Stimulated activated CD8-positive, alpha-beta memory T cell treated with anti-CD3 and anti-CD28 coated beads, Interleukin-4, amount 100 ng/mL, for 48 hours (primary cell): ENCODE measurements around the gene GRIK3.

Experiments used
- DNase-seq: peaks from one replicate; pipeline ENCODE4 v3.0.0-alpha.2; 2020

Gene GRIK3

DNA sequence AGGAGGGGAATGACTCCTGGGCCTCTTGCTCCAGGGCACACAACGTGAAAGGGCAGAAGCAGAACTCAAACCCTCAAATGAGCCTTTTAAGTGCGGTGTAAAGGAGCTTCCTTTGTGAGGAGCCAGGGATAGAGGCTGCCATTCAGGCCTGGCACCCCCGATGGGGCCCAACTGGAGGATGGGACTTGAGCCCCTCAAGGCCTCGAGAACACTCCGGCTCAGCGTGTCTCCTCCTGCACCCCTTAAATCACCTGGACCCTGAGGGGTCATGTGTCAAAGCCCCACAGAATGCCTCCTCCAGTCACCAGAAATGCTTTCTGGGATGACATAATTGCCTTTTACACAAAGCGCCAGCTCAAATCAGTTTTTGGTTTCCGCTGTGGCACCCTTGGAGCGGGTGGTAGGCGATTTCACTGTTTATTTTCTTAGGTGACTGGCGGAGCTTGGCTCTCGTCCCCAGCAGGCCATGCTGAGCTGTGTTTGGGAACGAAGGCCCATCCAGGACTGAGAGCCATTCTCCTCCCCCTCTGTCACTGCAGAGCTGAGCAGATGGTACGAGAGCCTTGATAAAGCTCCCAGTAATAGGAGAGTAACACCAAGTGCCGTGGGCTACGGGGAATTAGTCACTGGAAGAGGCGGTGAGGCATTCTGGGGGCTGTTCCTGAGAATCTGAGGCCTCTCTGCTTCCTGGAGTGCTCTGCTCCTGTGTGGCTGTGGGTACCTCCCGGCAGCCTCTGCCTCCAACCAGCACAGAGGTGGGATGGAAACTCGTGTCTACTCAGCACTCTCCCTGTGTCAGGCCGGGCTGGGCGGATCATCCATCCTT, 163.0 kb downstream of the GRIK3 start:
- no peak for DNase-seq

DNA sequence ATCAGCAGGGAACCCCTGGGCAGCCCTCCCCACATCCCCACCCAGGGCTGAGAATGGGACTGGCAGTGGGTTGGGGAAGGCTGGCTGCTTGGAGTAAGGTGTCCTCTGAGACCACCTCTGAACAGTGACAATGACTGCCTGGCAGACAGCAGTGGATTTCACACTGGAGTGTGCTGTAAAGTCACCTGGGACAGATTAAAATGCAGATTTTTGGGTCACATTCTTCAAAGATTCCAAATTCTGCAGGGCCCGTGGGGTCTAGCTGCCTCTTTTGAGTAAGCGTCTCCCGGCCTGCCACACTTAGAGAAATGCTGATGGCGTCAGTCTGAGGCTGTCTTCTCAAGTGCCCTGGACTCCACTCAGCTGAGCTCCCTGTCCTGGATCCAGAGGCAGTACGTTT, 164.5 kb downstream of the GRIK3 start:
- DNase-seq: no peak

- DNase-seq: no peak
Observed at GRCh38 chr1:36869054-36869453, 165.3 kb downstream of the GRIK3 start.

- DNase-seq: no peak
Observed at GRCh38 chr1:36867575-36867974, 166.7 kb downstream of the GRIK3 start.

DNA sequence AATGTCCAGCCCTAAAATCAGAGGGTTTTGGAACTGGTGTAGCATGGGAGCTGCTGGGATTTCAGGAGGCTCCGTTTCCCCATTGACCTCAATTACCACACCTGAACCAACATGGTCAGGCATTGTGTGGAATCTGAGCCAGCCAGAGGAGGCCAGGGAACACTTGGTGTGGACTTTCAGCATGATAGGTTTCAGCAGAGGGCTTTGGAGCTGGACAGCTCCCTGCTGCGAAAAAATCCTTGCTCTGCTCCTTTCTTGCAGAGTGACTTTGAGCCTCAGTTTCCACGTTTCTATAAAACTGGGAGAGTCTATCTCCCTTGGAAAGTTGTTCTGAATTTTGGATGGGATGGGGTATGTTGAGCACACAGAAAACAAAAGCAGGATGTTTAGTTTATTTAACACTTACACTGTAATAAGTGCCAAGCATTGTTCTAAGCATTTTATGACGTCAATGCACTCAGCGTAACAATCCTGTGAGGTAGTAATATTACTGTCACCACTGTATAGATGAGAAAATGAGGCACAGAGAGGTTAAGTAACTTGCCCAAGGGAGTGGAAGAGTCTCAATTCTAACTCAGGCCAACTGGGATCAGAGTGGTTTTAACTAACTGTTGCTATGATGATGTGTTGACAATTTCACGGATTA, 168.0 kb downstream of the GRIK3 start:
- DNase-seq: no peak

DNA sequence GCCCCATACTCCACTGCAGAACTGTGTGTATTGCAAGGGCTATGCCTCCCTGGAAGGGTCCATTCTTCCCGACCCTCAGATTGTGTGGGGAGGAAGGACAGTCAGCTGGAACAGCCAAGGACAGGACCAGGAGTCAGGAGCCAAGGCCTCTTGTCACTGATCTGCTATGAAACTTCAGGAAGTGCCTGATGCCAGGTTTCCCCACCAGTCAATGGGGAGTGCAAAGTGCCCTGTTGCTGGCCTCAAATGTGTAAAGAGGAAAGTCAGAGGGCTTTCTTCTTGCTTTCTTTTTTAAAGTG, 168.8 kb downstream of the GRIK3 start:
- no peak for DNase-seq

- no peak for DNase-seq
Observed at GRCh38 chr1:36864823-36865601, 169.3 kb downstream of the GRIK3 start.

DNA sequence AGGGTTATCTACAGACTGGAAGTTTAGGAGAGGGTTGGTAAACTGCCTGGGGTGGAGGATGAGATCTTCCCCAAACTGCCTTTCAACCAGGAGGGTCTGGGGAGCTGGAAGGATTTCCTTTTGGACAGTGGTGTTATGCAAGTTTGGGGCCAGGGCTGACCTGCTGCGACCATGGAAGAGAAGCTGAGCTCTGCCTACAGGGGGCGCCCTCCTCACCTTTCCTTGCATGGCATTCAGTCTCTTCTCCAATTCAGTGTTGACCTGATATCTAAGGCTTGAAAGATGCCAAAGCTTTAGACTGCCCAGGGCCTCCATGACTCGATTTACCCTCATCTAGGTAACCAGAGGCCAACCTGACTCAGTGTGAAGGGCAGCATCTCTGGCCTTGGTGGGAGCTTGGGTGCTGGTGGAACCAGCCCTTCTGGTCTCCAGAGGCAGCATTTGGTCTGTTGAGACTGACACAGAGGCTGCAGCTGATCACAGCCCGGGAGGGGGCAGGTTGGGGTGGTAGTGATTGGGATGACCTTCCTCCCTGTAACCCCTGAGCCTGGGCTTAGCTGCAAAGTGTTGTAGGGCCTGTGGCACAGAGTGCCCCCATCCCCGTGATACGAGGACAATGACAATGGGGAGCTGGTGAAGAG, 170.0 kb downstream of the GRIK3 start:
- peak; percentile 69 for DNase-seq

GRCh38 chr1:36863500-36863899, 170.8 kb downstream of the GRIK3 start:
- no peak for DNase-seq

DNA sequence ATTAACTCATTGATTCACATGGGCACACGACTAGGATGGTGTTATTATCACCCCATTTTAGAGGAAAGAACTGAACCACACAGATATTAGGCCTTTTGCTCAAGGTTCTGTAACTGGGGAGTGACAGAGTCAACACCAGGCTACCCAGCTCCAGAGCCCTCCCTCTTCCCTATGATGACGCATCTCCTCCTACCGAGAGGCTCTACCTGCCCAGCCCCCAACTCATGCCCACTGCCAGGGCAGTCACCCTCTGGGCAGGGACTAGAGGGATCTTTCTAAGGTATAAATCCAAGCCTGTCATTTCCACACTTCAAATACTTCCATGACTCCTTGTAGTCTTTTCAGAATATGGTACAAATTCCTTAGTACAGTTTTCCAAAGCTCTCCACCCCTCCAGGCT, 171.3 kb downstream of the GRIK3 start:
- DNase-seq: no peak

DNA sequence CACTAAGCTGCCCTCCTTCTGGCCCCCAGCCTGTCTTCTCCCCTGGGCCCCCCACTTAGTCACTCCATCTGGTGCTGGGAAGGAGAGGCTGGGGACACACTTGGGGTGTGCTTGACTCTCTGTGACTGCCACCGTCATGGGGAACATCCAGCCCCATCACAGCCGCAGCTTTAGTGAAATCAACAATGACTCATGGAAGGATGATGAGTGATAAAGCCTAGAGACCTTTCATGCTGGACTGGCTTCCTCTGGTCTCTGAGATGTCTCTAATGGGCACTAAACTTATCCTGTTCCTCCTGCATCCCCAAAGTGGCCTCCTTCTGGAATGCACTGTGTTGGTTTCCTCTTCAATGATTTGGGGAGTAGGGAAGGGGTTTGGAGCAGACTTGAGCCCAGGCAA, 172.9 kb downstream of the GRIK3 start:
- no peak for DNase-seq

GRCh38 chr1:36859926-36860325, 174.4 kb downstream of the GRIK3 start:
- no peak for DNase-seq

GRCh38 chr1:36858981-36859380, 175.3 kb downstream of the GRIK3 start:
- no peak for DNase-seq

- DNase-seq: no peak
Observed at GRCh38 chr1:36858553-36858952, 175.8 kb downstream of the GRIK3 start.

DNA sequence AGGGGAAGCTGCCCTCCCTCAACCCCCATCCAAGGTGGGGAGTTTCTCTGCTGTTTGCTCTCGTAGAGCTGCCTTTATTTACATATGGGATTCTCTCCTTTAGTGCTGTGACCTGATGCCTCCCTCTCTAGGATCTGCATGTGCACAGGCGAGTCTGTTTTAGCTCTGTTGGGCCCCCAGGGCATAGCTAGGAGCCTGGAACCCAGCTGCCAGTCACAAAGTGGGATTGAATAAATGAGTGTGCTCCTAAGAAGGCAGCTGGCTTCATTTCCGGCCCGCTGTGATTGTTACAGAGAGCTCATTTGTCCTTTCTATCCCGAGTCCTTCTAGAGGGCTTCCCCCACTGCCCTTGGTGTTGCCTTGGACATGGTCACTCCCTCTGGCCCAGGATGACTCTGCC, 176.6 kb downstream of the GRIK3 start:
- DNase-seq: no peak

- DNase-seq: no peak
Observed at GRCh38 chr1:36855699-36856494, 178.4 kb downstream of the GRIK3 start.

DNA sequence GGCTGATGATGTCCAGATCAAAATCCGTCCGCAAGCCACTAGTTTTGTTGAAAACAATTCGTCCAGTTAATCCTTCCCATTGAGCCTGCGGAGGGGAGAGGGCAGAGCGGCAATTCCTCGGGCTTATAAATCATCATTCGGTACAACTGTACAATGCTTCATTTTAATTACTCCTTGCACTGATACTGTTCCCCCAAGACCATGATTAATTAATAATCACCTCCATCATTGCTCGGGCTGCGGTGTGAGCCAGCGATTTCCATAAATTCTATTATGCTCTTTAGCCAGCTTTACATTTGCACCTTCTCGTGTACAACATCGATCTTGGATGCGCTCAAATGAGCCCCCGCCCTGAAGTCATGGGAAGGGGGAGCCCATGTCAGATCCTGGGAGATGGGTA, 180.7 kb downstream of the GRIK3 start:
- DNase-seq: no peak

- no peak for DNase-seq
Observed at GRCh38 chr1:36852586-36852985, 181.7 kb downstream of the GRIK3 start.

DNA sequence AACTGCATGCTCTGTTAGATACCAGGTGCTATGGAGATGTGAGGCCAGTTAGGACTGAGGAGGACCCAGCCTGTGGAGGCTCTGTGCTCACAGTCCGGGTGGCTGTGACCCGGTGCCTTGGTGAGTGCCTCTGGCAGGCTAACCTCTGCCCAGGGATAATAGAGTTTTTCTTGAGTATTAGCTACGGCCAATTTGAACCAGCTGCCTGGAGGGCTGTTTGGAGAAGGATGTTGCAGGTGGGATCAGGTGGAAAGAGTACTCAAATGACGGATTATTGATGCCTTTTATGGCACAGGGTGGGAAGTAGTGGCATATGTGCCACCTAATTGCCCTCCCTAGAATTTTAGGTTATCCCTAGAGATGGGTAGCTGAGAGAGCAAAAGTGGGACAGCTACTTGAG, 182.7 kb downstream of the GRIK3 start:
- no peak for DNase-seq

- DNase-seq: no peak
Observed at GRCh38 chr1:36851087-36851486, 183.2 kb downstream of the GRIK3 start.

DNA sequence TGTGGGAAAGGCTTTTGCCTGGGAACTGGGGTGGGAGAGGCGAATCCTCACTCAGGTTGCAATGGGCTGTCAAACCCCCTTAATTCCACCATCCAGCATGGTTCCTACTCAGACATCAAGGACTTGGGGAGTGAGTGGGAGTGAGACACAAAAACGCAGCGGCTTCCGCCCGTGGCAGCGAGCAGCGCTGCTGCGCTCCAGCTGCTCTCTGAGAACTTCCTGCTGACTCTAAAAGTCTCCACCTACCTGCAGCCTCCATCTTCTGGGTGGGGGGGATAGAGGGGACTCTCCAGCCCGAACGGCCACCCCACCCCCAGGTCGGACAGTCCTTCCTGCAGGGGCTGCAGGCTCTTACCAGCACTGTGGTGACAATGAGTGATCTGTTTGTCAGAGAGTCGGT, 184.4 kb downstream of the GRIK3 start:
- no peak for DNase-seq

GRCh38 chr1:36847761-36848160, 186.6 kb downstream of the GRIK3 start:
- DNase-seq: no peak

DNA sequence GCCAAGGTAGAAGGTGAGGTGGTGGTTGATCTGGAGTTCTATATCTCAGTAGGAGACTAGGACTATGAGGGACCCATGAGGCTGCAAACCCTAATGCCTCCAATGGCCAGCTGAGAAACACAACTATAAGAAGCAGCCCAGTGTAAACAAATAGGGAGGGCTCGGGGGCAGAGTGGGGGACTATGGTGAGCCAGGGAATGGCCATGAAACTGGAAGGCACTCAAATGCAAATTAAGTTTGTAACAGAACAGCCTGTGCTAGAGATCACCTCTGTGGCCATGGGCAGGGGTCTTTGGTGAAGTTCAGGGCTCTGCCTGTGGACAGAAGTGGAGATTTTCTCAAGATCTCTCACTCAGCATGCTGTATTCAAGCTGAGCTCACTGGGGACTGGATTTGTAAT, 187.1 kb downstream of the GRIK3 start:
- no peak for DNase-seq
